Panc1 (cell line): ENCODE data around the gene EHMT2. TPM values are rescaled to one million over a fixed set of nuclear protein-coding genes. Genes with fewer than 3 reads are reported as not detected.

ENCODE experiments used
- ATAC-seq: fragments of 200-7000 bp; cut with Tn5 transposase; 2 replicates; pipeline ENCODE4 v1.9.1; 2020; ENCODE audit warnings: mild to moderate bottlenecking, moderate library complexity
- BruUV-seq: library from RNA; stranded (reverse); fragments of 400-500 nt; replicated peaks from 2 replicates; lab custom pipeline; 2021; lab: Mats Ljungman, UMichigan
- CTCF ChIA-PET: fragments of 300-600 bp; sonication (Branson Sonifier 250); formaldehyde crosslinking; loops from one replicate; lab custom pipeline; 2022; ENCODE audit warnings: antibody characterized with exemption; lab: Charles Lee
- POLR2A ChIA-PET: fragments of 300-600 bp; sonication (Branson Sonifier 250); formaldehyde crosslinking; loops from one replicate; lab custom pipeline; 2022; ENCODE audit warnings: antibody characterized with exemption; lab: Charles Lee
- DNase-seq: peaks from one replicate; pipeline ENCODE4 v3.0.0-alpha.2; 2010; ENCODE audit warnings: low read depth, low spot score
- H3K27ac ChIP-seq: 2 replicates; pipeline ENCODE4 v1.5.1; 2011; ENCODE audit warnings: mild to moderate bottlenecking, low read length, inconsistent platforms
- H3K27me3 ChIP-seq: fragments of 200-500 bp; sonication (Bioruptor generic); 2 replicates; pipeline ENCODE4 v1.6.0; 2014; ENCODE audit warnings: low read length, inconsistent platforms; ENCODE audit not compliant: control insufficient read depth, insufficient read depth
- H3K36me3 ChIP-seq: fragments of 200-500 bp; sonication (Bioruptor generic); 2 replicates; pipeline ENCODE4 v1.5.1; 2014; ENCODE audit warnings: inconsistent platforms, mild to moderate bottlenecking, low read length, moderate library complexity; ENCODE audit not compliant: control insufficient read depth, insufficient read depth
- H3K4me1 ChIP-seq: 2 replicates; pipeline ENCODE4 v1.5.1; 2011; ENCODE audit warnings: inconsistent platforms, mild to moderate bottlenecking, low read length, moderate library complexity; ENCODE audit not compliant: control insufficient read depth, insufficient read depth
- H3K4me3 ChIP-seq, 2 experiments: 2 replicates each; pipeline ENCODE4 v1.5.1; 2011 to 2012; ENCODE audit warnings: low read depth in 2 of 2, low read length in 2 of 2, mild to moderate bottlenecking in 2 of 2, inconsistent platforms in 1 of 2, moderate library complexity in 1 of 2
- H3K9me3 ChIP-seq: fragments of 200-500 bp; sonication (Bioruptor generic); 2 replicates; pipeline ENCODE4 v1.5.1; 2014; ENCODE audit warnings: low read depth, mild to moderate bottlenecking, inconsistent platforms, low read length, moderate library complexity; ENCODE audit not compliant: control insufficient read depth, insufficient read depth
- CTCF ChIP-seq: fragments of 450-650 bp; IDR thresholded peaks from 2 replicates; pipeline ENCODE4 v1.5.1; 2017; ENCODE audit warnings: mild to moderate bottlenecking
- POLR2AphosphoS5 ChIP-seq: IDR thresholded peaks from 2 replicates; pipeline ENCODE4 v1.6.1; 2012; ENCODE audit warnings: mild to moderate bottlenecking, low read depth, low read length, moderate library complexity
- SIN3A ChIP-seq: IDR thresholded peaks from 2 replicates; pipeline ENCODE4 v1.6.1; 2012; ENCODE audit warnings: low read depth, mild to moderate bottlenecking, low read length, moderate library complexity, borderline replicate concordance; ENCODE audit not compliant: insufficient read depth
- TCF7L2 ChIP-seq: IDR thresholded peaks from 2 replicates; pipeline ENCODE4 v1.6.1; 2011; ENCODE audit warnings: mild to moderate bottlenecking, low read depth, low read length, inconsistent platforms
- in situ Hi-C: cut with HindIII; loops from 2 replicates; pipeline ENCODE4 v1.10.0; 2016; ENCODE audit warnings: low sequenced_read_pairs, low pct_unique_long_range_greater_than_20kb
- intact Hi-C: fragments of 100-400 bp; cut with micrococcal nuclease; formaldehyde crosslinking; loops from one replicate; pipeline ENCODE4 v1.10.0; 2022; ENCODE audit not compliant: unreplicated experiment
- total RNA-seq: library from RNA; stranded (reverse); gene quantifications from one replicate; pipeline ENCODE4 v1.2.1, GENCODE V29; 2021; ENCODE audit not compliant: unreplicated experiment
- TF ChIP-seq, protein P1 (sequence below), 2 experiments: IDR thresholded peaks; 2 replicates each; pipeline ENCODE4 v1.6.1; 2011 to 2012; ENCODE audit warnings: low read depth in 2 of 2, control low read depth in 1 of 2, low read length in 1 of 2, mild to moderate bottlenecking in 1 of 2, moderate library complexity in 1 of 2; ENCODE audit not compliant: insufficient read depth in 1 of 2

The EHMT2 gene
- total RNA-seq, 1 experiment from 2014 or later: 60.4 TPM

DNA sequence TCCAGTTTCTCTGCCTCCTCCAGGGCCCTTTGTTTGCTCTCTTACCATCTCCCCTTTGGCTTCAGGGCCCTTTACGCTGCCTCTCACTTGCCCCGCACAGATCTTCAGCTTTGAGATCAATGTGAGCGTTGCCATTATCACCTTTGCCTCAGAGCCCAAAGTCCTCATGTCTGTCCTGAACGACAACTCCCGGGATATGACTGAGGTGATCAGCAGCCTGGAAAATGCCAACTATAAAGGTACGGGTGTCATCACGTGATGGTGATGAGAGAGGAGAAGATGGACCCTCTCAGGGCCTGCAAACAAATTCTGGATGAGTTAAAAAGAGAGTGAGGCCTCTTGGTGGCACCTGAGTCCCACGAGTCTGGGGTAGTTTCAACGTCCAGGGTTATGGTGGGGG, 38.3 kb upstream of the EHMT2 start:
- Histone ChIP-seq H3K4me3 (no peak overlapping the region), H3K4me1 (peaks cover 8% of the 10 kb centered on the region), H3K36me3 (no peaks in the 10 kb centered on the region), H3K27ac (no peak overlapping the region), H3K27me3 (no peaks in the 10 kb centered on the region), H3K9me3 (no peaks in the 10 kb centered on the region)
- no TSS peak for BruUV-seq
- no peak for DNase-seq
- TF ChIP-seq SIN3A (no peak), CTCF (no peak), TCF7L2 (no peak), POLR2AphosphoS5 (no peak)
- TF ChIP-seq, protein P1, sequence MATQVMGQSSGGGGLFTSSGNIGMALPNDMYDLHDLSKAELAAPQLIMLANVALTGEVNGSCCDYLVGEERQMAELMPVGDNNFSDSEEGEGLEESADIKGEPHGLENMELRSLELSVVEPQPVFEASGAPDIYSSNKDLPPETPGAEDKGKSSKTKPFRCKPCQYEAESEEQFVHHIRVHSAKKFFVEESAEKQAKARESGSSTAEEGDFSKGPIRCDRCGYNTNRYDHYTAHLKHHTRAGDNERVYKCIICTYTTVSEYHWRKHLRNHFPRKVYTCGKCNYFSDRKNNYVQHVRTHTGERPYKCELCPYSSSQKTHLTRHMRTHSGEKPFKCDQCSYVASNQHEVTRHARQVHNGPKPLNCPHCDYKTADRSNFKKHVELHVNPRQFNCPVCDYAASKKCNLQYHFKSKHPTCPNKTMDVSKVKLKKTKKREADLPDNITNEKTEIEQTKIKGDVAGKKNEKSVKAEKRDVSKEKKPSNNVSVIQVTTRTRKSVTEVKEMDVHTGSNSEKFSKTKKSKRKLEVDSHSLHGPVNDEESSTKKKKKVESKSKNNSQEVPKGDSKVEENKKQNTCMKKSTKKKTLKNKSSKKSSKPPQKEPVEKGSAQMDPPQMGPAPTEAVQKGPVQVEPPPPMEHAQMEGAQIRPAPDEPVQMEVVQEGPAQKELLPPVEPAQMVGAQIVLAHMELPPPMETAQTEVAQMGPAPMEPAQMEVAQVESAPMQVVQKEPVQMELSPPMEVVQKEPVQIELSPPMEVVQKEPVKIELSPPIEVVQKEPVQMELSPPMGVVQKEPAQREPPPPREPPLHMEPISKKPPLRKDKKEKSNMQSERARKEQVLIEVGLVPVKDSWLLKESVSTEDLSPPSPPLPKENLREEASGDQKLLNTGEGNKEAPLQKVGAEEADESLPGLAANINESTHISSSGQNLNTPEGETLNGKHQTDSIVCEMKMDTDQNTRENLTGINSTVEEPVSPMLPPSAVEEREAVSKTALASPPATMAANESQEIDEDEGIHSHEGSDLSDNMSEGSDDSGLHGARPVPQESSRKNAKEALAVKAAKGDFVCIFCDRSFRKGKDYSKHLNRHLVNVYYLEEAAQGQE (IDR thresholded peaks at IDR 0.05; ENCODE audit: insufficient read depth in 1 of 2, low read depth in 2 of 2, low read length in 1 of 2): no peak
- in situ Hi-C loops: no loop called here
- POLR2A ChIA-PET: no interaction called here
- CTCF ChIA-PET: no interaction called here
- ATAC-seq: no peak
- intact Hi-C loops: no loop called here

GRCh38 chr6:31935021-31935420, 37.5 kb upstream of the EHMT2 start:
- Histone ChIP-seq H3K9me3 (no peaks in the 10 kb centered on the region), H3K27me3 (no peaks in the 10 kb centered on the region), H3K36me3 (no peaks in the 10 kb centered on the region), H3K4me3 (no peak overlapping the region), H3K27ac (no peak overlapping the region), H3K4me1 (peaks cover under 1% of the 10 kb centered on the region; the same call in 1 of the 2 replicates)
- POLR2A ChIA-PET: no interaction called here
- DNase-seq: no peak
- CTCF ChIA-PET: no interaction called here
- TF ChIP-seq, protein P1 (IDR thresholded peaks at IDR 0.05; ENCODE audit: insufficient read depth in 1 of 2, low read depth in 2 of 2, low read length in 1 of 2): no peak
- TF ChIP-seq CTCF: no peak
- no peak for TF ChIP-seq TCF7L2
- TF ChIP-seq POLR2AphosphoS5: no peak
- TF ChIP-seq SIN3A: no peak
- no peak for ATAC-seq
- in situ Hi-C loops: no loop called here
- intact Hi-C loops: no loop called here
- no TSS peak for BruUV-seq
